Measurements from ENCODE around the gene LPXN. TPM values are rescaled to one million over a fixed set of nuclear protein-coding genes. Genes with fewer than 3 reads are reported as not detected.

LPXN gene
- total and polyA plus RNA-seq, 2 experiments from 2014 or later, result 2.3 to 3.2 TPM

DNA sequence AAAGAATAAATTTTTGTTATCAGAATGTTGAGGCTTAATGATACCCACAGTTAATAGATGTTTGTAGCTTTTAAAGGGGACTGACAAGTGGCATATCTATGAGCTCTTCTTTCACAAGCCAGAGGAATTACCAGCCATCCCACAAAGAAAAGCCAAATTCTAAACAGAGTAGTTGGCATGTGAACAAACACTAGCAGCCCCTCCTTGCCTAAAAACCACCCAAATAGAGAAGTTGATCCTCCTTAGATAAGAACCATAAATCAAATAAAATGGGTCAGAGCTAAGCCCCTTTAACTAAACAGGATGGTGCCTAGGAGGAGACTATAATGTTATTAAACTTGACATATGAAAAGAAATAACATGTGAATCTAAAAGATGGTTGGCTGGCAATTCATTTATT is 11.4 kb downstream of the LPXN start:
- no peaks in the 10 kb centered on the region for H3K9me2 ChIP-seq (replicated peaks; ENCODE audit: insufficient read depth)
- H2AFZ ChIP-seq, result no peak overlapping the region
- no peaks in the 10 kb centered on the region for H3K79me2 ChIP-seq
- no peaks in the 10 kb centered on the region for H3K36me3 ChIP-seq (replicated peaks; ENCODE audit: insufficient read depth, low read depth)
- no peaks in the 10 kb centered on the region for H3K27me3 ChIP-seq
- H3K4me3 ChIP-seq, result no peak overlapping the region
- H3K9me3 ChIP-seq (ENCODE audit: low read depth), result no peaks in the 10 kb centered on the region
- no peak overlapping the region for H3K27ac ChIP-seq
- DNase-seq (ENCODE audit: low spot score), result no peak
- H3K4me2 ChIP-seq, result no peak overlapping the region
- peaks cover 10% of the 10 kb centered on the region for H3K4me1 ChIP-seq (ENCODE audit: insufficient read depth)
- TF ChIP-seq EZH2phosphoT487 (IDR thresholded peaks at IDR 0.05; ENCODE audit: low read depth, severe bottlenecking, unreplicated experiment) (no peak), EZH2 (IDR thresholded peaks at IDR 0.05; ENCODE audit: borderline replicate concordance) (no peak), CTCF (IDR thresholded peaks at IDR 0.05; ENCODE audit: poor library complexity) (no peak)
- H4K20me1 ChIP-seq (ENCODE audit: insufficient read depth, poor library complexity, severe bottlenecking), result no peaks in the 10 kb centered on the region

DNA sequence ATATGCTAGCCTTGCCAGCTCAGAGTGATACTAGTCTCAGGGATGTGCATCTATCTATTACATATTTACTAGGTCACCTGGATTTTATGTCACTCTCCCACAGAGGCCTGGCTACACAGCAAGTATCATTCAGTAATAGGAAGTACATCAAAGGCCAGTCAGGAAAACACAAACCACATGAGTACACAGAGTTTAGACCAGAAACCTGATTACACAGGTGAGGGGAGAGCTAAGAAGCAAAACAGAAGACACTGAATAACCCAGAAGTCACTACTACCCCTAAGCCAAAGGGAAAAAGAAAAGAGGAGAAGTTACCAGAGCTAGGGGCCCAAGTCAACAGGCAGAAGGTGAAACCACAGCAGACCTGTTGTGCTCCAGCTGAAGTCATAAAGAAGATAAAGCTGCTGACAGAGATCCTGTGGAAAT is 13.3 kb downstream of the LPXN start:
- no peaks in the 10 kb centered on the region for H3K9me3 ChIP-seq (ENCODE audit: low read depth)
- peak overlapping the region; percentile 89 for H3K27ac ChIP-seq
- H2AFZ ChIP-seq, result no peak overlapping the region
- H3K79me2 ChIP-seq, result no peaks in the 10 kb centered on the region
- no peaks in the 10 kb centered on the region for H3K36me3 ChIP-seq (replicated peaks; ENCODE audit: insufficient read depth, low read depth)
- DNase-seq (ENCODE audit: low spot score), result peak; percentile 24
- peak overlapping the region; percentile 38 for H3K4me2 ChIP-seq
- H3K4me1 ChIP-seq (ENCODE audit: insufficient read depth), result peaks cover 10% of the 10 kb centered on the region
- no peaks in the 10 kb centered on the region for H3K9me2 ChIP-seq (replicated peaks; ENCODE audit: insufficient read depth)
- H3K27me3 ChIP-seq, result no peaks in the 10 kb centered on the region
- no peak overlapping the region for H3K4me3 ChIP-seq
- H4K20me1 ChIP-seq (ENCODE audit: insufficient read depth, poor library complexity, severe bottlenecking), result no peaks in the 10 kb centered on the region
- no peak for TF ChIP-seq CTCF (IDR thresholded peaks at IDR 0.05; ENCODE audit: poor library complexity)
- no peak for TF ChIP-seq EZH2phosphoT487 (IDR thresholded peaks at IDR 0.05; ENCODE audit: low read depth, severe bottlenecking, unreplicated experiment)

GRCh38 chr11:58561394-58562098 is 14.1 kb downstream of the LPXN start:
- H3K27ac ChIP-seq, result peak overlapping the region; percentile 89
- H3K4me1 ChIP-seq (ENCODE audit: insufficient read depth), result peaks cover 10% of the 10 kb centered on the region
- no peaks in the 10 kb centered on the region for H3K9me3 ChIP-seq (ENCODE audit: low read depth)
- H3K4me3 ChIP-seq, result no peak overlapping the region
- H2AFZ ChIP-seq, result no peak overlapping the region
- H3K79me2 ChIP-seq, result no peaks in the 10 kb centered on the region
- 58% methylated on average over 2 of the region's 2 CpGs for WGBS (ENCODE audit: low lambda C conversion rate, missing lambda C conversion rate)
- H3K9me2 ChIP-seq (replicated peaks; ENCODE audit: insufficient read depth), result no peaks in the 10 kb centered on the region
- no peaks in the 10 kb centered on the region for H3K36me3 ChIP-seq (replicated peaks; ENCODE audit: insufficient read depth, low read depth)
- DNase-seq (ENCODE audit: low spot score), result no peak
- TF ChIP-seq CTCF (IDR thresholded peaks at IDR 0.05; ENCODE audit: poor library complexity) (no peak), EZH2phosphoT487 (IDR thresholded peaks at IDR 0.05; ENCODE audit: low read depth, severe bottlenecking, unreplicated experiment) (no peak), EZH2 (IDR thresholded peaks at IDR 0.05; ENCODE audit: borderline replicate concordance) (no peak)
- H3K27me3 ChIP-seq, result no peaks in the 10 kb centered on the region
- H4K20me1 ChIP-seq (ENCODE audit: insufficient read depth, poor library complexity, severe bottlenecking), result no peaks in the 10 kb centered on the region
- H3K4me2 ChIP-seq, result peak overlapping the region; percentile 38

Data from hepatocyte (in vitro differentiated cells).